Measurements from ENCODE around the gene KISS1R.

KISS1R gene

DNA sequence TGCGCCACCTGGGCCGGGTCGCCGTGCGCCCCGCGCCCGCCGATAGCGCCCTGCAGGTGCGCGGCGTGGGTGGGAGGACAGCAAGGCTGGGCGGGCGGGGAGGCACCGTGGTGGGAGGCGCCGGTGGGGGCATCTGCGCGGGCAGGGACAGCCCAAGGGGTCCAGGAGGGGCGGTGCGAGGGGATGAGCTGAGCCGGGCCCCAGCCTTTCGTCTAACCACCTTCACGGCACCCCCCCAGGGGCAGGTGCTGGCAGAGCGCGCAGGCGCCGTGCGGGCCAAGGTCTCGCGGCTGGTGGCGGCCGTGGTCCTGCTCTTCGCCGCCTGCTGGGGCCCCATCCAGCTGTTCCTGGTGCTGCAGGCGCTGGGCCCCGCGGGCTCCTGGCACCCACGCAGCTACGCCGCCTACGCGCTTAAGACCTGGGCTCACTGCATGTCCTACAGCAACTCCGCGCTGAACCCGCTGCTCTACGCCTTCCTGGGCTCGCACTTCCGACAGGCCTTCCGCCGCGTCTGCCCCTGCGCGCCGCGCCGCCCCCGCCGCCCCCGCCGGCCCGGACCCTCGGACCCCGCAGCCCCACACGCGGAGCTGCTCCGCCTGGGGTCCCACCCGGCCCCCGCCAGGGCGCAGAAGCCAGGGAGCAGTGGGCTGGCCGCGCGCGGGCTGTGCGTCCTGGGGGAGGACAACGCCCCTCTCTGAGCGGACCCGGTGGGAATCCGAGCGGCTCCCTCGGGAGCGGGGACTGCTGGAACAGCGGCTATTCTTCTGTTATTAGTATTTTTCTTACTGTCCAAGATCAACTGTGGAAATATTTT, 3.1 kb downstream of the KISS1R start:
- DNase-seq (ENCODE audit: low read depth), result no peak

DNA sequence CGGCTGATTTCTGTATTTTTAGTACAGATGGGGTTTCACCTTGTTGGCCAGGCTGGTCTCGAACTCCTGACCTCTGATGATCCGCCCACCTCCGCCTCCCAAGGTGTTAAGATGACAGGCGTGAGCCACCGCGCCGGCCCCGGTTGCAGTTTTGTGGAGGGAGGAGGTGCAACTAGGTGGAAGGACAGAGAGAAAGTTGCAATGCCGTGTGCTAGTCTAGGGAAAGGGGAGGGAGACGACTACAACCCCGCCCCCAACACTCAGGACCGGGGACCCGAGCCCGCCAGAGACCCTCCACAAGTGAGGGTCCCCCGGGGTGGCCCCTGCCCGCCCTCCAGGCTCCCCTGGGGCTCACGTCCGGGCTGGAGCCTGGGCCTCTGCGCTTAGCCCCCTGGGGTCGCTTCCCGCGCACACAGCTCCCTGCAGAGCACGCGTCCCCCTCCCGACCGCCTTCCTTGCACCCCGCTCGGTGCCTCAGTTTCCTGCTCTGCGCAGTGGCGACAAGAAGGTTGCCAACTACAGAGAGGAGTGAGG, 7.5 kb downstream of the KISS1R start:
- no peak for DNase-seq (ENCODE audit: low read depth)

DNA sequence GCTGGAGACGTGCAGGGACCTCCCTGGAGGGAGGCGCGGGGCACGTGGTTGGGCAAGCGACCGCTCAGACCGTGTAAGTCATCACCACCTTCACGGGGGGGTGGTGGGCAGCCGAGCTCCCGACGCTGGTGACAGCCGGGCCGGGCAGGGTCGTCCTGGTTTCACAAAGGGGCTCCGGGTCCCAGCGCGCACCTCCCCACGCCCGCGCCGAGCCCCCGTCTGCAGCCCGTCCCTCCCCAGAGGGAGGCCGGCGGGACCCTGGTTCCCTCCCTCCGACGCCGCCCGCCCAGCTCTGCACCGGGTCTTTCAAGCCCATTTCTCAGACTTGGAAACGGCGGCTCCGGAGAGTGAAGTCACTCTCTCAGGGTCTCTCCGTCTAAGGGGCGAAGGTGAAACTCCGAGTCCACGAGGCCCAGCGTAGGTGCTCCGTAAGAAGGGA, 8.0 kb downstream of the KISS1R start:
- no peak for DNase-seq (ENCODE audit: low read depth)

DNA sequence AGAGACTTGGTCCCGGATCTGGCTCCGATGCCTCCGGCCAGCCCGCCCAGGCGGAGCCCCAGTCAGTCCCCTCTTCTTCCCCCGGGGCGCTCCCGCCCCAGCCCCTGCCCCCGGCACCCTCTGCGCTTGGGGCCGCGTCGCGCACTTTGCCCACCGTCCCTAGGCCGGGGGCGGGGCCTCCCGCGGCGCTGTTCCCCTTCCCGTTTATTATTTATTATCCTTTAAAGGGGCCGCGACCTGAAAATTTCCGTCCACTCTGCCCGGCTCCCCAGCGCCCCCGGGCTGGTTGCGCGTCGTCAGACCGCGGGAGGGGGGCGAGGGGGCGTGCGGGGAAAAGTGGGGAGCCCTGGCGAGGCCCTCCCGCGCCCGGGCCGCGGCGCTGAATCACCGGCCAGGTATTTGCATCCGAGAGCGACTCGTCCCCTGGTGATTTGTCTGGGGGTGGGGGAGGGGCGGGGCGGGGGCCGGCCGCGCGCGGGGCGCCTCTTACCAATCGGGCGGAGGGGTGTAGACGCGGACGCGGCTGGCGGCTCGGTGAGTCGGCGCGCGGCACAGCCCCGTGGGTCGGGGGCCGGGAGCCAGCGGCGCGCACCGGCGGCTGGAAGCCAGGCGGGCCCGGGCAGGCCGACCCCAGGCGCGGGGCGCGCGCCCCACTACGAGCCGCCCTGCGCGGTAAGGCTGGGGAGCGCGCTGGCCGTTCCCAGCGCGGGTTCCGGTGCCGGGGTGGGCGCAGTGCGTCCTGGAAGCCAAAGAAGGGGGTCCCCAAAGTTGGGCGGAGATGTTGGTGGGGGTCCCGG, 8.6 kb downstream of the KISS1R start, which contains the start of gene ARID3A:
Gene ARID3A (plus strand): TSS at position 510 of the 797 bp plus-strand sequence. CDS start 3,494 bp downstream, outside the sequence.
- peak; percentile 26 for DNase-seq (ENCODE audit: low read depth)

DNA sequence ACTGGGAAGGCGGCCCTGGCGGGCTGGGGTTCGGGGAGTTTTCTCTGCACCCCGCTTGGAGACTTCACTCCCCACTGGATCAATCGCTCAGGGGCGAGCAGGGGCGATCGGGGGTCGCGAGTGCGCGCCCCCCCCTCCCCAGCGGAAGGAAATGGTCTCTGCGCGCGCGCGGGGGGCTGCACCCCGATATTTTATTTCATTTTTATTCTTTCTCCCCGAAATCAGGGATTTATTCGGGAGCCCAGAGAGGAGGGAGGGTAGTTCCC, 9.1 kb downstream of the KISS1R start:
- DNase-seq (ENCODE audit: low read depth), result no peak

DNA sequence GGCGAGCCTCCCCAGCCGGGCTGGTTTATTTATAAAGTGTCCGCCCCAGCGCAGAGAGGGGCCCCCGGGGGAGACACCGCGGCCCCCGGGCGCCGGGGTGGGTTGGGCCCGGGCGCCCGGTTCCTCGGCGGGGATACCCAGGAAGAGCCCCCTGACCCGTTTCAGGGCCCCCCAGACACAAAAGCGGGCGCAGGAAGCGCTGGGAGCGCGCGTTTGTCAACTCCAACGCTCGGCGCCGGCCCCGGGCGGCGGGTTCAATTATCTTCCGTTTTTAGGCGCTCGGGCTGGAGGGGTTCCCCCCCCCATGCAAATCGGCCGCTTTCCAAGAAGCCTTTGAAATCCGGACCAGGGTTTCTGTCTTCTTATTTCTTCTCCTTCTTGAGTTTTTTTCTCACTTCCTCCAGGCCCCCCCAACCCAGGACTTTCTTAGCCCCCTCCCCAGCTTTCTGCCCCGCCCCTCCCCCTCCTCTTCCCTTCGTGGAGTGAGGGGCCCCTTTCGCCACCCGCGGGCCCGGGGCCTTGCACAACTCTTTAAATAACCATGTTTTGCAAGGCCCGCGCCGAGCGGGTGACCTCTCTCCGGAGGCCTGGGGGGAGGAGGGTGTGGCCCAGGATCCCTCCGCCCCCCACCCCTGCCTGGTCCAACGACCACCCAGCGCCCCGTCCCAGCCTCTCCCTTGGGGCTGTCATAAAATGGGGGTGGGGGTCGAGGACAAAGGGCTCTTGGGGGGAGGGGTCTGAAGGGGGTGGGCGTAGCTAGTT, 9.6 kb downstream of the KISS1R start:
- DNase-seq (ENCODE audit: low read depth), result no peak

DNA sequence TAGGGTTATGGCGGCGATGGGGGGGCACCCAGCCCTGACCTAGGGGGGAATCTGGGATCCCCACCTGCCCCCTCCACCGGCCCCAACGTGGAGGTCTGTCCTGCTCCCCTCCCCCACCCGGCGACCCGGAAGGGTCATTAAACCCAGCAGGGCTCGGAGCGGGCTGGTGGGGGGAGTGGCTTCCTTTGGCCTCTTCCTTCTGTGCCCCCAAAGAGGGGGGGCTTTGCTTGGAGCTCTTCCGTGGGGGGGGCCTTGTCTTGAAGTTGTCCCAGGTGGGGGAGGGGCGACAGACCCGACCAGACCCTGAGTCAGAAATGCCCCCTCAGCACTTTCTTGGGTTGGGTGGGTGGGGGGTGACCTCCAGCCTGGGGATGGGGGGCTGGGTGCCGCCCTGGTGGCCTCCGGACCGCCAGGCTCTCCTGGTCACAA, 10.2 kb downstream of the KISS1R start:
- DNase-seq (ENCODE audit: low read depth), result no peak

DNA sequence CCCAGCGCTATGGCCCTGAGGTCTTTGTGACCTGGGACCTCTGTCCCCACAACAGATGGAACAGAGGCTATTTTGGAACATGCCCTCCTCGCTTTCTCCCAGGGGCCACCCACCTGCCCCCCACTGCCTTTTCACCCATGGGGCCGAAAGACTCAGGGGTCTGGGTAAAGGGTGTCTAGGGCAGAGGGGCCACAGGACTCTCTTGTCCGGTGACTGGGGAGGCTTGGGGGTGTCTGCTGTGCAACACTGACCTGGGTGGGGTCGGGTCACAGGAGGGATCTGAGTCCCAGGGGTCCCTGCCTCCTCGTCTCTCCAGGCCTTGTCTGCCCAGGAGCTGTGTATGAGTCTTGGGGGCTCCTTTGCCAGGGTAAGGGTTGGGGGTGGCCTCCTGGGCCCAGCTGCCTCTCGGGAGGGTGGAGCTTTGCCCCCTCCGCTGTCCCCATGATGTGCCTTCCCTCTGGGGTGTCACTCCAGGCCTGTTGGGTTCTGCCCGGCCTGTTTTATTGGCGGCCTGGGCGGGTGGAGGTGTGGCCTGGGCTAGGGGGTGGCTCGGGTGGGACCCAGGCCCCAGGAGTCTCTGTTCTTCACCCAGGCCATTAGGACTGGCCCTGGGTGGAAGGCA, 10.8 kb downstream of the KISS1R start:
- DNase-seq (ENCODE audit: low read depth), result no peak

DNA sequence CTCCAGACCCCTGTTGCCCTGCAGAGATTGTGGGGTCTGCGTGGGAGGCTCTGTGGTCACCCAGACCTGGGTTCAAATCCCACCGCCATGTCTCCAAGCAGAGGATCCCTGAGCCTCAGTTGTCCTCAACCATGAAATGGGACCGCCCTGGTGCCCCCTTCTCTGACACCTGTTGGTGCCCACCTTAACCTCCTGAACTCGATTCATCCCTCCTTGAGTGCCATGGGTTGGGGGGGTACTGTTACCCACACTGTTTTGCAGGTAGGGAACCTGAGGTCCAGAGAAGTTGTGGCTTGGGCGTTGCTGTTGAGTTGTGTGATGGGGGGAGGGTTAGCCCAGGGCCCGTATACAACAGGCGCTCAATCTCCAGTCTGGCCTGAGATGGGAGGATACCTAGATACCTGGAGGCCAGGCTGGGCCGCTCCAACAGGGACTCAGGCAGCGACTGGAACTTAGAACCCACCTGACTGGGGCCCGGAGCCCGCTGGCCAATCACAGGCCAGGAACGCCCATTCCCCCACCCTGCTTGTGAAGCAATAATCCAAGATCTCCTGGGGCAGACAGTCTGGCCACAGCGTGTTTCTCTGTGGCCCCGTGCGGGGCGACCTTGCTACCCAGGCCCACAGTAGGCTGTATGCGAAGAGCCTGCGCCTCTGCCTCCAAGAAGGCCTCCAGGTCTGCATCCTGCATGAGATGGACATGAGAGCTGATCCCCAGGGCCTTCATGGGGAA, 11.5 kb downstream of the KISS1R start:
- DNase-seq (ENCODE audit: low read depth), result no peak

DNA sequence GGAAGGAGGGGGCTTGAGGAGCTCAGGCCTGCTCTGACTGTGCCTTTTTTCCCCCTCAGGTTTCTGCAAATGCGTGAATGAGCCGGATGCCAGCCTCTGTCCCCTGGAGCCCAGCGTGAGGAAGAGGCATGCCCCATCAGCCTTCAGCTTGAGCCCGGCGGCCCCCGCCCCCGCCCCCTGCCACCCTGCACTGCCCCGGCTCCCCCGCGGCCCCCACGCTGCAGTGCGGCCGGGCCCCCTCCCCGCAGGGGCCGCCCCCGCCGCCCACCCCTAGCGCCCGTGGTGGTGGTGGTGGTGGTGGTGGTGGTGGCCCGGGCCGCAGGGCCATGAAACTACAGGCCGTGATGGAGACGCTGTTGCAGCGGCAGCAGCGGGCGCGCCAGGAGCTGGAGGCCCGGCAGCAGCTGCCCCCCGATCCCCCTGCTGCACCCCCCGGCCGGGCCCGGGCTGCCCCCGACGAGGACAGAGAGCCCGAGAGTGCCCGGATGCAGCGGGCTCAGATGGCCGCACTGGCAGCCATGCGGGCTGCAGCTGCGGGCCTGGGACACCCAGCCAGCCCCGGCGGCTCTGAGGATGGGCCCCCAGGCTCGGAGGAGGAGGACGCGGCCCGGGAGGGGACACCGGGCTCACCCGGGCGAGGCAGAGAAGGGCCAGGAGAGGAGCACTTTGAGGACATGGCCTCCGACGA, 12.2 kb downstream of the KISS1R start:
- no peak for DNase-seq (ENCODE audit: low read depth)

DNA sequence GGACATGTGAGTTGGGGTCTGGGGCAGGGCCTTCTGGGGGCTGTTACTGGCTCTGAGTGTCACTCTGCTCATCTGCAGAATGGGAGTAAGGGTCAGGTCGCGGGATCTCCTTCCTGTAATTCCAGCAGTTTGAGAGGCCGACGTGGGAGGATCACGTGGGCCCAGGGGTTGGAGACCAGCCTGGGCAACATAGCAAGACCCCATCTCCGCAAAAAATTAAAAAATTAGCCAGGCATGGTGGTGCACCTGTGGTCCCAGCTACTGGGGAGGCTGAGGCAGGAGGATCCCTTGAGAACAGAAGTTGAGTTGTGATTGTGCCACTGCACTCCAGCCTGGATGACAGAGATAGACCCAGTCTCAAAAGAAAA, 12.7 kb downstream of the KISS1R start:
- no peak for DNase-seq (ENCODE audit: low read depth)

DNA sequence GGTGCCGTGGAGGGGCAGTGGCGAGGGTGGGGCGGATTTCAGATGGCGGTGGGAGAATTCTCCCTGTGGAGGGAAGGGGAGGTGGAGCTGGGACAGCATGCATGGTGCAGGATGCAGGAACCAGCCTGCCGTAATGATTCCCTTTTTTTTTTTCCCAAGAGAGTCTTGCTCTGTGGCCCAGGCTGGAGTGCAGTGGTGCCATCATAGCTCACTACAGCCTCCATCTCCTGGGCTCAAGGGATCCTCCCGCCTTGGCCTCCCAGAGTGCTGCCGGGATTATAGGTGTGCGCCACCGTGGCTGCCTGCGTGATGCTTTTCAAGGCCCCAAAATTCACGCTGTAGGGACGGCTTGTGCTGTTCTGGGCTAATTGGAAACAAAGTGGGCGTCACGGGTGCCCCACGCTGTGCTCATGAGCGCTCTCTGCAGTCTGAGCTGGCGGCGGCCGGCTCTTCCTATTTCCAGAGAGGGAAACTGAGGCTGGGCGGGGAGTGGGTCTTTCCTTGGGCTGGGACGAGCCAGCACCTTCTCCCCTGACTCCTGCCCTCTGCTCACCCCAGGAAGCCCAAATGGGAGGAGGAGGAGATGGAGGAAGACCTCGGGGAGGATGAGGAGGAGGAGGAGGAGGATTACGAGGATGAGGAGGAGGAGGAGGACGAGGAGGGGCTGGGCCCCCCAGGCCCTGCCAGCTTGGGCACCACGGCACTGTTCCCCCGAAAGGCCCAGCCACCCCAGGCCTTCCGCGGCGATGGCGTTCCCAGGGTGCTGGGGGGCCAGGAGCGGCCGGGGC, 14.9 kb downstream of the KISS1R start:
- DNase-seq (ENCODE audit: low read depth), result no peak

DNA sequence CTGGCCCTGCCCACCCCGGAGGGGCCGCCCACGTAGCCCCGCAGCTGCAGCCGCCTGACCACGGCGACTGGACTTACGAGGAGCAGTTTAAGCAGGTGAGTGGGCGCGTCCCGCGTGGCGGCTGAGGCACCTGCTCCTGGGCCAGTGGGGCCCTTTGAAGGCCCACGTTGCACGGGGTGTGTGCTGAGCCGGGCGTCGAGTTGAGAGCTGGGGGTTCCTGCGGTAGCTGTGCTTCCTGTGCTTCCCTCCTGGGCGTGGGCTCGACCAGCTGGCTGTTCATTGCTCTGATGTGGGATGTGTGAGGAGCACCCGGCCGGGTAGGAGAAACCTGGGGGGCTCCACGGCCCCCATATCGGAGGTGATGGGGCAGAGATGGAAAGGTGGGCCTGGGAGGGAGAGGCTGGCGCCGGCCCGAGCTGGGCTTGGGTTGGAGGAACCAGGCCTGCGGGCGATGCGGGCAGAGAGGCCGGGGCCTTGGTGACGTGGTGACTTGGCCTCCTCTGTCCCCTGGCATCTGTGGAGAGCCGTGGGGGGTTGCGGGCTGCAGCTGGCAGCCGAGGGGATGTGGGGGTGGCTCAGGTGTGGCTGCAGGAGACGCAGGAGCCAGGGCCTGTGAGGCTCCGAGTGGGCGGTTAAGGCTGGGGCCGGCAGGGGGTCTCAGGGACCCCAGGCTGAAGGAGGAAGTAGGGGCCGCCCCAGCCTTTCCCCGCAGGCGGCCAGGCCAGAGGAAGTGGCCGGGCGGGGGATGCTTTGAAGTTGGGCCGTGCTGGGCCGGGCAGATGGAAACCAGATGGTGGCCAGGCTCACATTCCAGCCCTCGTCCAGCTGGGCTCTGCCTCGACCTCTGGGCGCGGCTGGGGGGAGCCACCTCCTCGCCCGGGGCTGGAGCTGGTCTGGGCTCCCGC, 15.8 kb downstream of the KISS1R start:
- peak; percentile 80 for DNase-seq (ENCODE audit: low read depth)

DNA sequence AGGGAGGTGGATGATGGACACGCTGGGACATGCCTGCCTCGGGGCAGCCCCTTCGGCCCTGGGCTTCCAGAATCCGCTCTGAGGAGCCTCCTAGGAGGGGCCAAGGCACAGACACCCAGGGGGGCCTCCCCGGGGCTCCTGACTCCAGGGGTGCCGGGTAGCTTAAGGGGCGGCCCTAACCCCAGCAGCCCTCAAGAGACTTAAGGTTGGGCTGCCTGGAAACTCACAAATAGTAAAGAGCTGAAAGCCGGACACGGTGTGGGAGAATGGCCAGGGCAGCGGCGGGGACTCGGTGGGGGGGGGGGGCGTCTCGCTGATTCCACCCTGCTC, 16.4 kb downstream of the KISS1R start:
- no peak for DNase-seq (ENCODE audit: low read depth)

DNA sequence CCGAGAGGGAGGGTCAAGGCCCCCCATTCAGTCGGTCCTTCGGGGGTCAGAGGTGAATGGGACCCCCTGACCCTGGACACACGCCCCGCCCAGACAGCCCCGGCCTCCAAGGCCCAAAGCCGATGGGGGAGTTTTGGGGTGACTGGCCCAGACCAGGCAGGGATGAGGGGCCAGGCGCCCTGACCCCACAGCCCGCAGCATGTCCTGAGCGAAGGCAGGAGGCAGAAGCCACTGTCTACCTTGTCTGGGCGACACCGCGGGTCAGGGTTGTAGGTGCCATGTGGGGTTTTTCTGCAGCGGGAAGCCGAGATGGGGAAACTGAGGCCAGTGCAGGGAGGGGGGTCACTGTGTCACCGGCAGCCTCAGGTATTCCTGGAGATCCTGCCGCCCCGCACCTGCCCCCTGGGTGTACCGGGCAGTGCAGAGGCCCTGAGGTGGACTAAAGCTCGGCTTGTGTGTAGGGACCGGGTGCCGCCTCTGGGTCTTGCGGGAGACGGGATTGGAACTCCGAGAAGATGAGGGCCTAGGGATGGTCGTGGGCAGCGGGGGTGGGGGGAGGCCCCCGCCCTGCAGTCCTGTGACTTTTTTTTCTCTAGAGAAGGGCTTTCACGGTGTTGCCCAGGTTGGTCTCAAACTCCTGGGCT, 17.2 kb downstream of the KISS1R start:
- DNase-seq (ENCODE audit: low read depth), result no peak

DNA sequence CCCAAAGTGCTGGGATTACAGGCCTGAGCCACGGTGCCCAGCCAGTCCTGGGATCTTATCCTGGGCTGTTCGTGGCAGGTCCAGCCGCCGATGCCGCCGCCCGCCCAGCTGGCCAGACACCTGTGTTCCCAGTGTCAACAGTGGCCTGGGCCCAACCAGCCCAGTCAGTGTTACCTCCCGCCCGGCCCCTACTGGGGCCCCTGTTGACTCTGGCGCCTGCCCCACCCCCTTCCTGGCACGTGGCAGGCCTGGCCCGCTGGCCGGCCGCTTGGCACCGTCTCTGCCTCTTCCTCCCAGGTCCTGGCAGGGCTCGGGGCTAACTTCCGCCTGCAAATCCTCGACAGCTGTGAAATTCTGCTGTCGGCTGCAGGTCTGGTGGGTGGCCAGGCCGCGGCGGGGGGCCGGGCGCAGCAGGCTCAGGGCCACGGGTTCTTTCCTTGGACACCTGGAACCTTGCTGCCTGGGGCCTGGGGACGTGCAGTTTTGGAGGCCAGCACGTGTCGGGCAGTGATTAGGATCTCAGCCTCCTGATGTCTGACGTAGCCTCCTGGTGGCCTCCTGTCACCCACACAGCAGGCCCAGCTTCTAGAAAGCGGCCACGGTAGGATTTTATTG, 17.8 kb downstream of the KISS1R start:
- peak; percentile 73 for DNase-seq (ENCODE audit: low read depth)

DNA sequence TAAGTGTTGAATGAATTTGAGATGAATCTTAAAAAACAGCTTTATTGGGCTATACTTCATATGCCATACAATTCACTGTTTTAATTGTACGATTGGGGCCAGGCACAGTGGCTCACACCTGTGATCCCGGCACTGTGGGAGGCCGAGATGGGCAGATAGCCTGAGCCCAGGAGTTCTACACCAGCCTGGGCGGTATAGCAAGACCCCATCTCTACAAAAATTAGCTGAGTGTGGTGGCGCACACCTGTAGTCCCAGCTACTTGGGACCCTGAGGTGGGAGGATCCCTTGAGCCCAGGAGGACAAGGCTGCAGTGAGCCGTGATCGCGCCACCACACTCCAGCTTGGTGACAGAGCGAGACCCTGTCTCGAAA, 19.0 kb downstream of the KISS1R start:
- no peak for DNase-seq (ENCODE audit: low read depth)

DNA sequence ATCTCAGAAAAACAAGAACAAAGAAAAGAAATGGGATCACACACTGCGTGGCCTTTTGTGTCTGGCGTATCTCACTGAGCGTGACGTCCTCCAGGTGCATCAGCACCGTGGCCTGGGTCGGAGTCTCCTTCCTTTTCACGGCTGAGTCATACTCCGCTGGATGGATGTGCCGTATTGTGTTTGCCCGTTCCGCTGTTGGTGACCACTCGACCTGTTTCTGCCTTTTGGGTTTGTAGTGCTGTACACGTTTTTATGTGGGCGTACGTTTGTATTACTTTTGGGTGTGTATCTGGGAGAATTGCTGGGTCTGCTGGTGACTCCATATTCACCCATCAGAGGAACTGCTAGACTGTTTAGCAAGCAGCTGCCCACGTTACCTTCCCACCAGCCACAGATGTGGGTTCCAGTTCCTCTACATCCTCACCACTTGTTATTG, 20.1 kb downstream of the KISS1R start:
- DNase-seq (ENCODE audit: low read depth), result no peak

Data from fibroblast of the conjunctiva (primary cell).